ENCODE data around the gene MSRB2.

DNA sequence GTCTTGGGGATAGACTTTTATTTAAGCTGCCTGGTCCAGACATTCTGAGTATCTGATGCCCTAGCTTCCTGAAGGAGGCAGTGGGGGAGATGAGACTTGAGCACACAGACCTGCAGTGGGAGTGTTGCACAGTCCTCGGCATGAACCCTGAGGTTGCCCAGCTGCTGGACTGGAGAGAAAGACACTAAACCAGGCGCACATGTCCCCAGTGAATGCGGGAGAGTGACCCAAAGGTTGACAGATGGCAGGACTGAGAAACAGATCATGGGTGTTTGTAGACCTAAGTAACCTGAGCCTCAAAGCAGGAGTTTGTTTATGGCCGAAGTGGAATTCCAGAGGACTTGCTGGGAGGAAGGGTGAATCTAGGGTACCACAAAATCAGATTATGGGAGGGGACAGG, 15.7 kb upstream of the MSRB2 start:
- TF ChIP-seq, protein P1, sequence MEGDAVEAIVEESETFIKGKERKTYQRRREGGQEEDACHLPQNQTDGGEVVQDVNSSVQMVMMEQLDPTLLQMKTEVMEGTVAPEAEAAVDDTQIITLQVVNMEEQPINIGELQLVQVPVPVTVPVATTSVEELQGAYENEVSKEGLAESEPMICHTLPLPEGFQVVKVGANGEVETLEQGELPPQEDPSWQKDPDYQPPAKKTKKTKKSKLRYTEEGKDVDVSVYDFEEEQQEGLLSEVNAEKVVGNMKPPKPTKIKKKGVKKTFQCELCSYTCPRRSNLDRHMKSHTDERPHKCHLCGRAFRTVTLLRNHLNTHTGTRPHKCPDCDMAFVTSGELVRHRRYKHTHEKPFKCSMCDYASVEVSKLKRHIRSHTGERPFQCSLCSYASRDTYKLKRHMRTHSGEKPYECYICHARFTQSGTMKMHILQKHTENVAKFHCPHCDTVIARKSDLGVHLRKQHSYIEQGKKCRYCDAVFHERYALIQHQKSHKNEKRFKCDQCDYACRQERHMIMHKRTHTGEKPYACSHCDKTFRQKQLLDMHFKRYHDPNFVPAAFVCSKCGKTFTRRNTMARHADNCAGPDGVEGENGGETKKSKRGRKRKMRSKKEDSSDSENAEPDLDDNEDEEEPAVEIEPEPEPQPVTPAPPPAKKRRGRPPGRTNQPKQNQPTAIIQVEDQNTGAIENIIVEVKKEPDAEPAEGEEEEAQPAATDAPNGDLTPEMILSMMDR (IDR thresholded peaks at IDR 0.05; ENCODE audit: poor library complexity, severe bottlenecking) = no peak
- TF ChIP-seq EP300 (conservative IDR thresholded peaks at IDR 0.05; ENCODE audit: poor library complexity, severe bottlenecking) (no peak), POLR2AphosphoS5 (IDR thresholded peaks at IDR 0.05) (no peak), SMC3 (conservative IDR thresholded peaks at IDR 0.05; ENCODE audit: poor library complexity) (no peak), TAF1 (IDR thresholded peaks at IDR 0.05; ENCODE audit: low read depth) (no peak), EZH2 (IDR thresholded peaks at IDR 0.05; ENCODE audit: borderline replicate concordance, insufficient read depth, low read length, poor library complexity, severe bottlenecking) (no peak)

All from neural cell (in vitro differentiated cells).